RWPE2 (cell line): Measurements from ENCODE around the gene LDLRAD3.
A peak's percentile ranks its signal among the peaks of the same experiment; 100 is the strongest.

Source experiments
- ATAC-seq: fragments of 200-7000 bp; cut with Tn5 transposase; 3 replicates; pipeline ENCODE4 v1.9.1; 2021; ENCODE audit warnings: low read depth
- DNase-seq: peaks from one replicate; pipeline ENCODE4 v3.0.0-alpha.2; 2020; ENCODE audit warnings: low spot score
- H3K27ac ChIP-seq: fragments of 450-650 bp; 2 replicates; pipeline ENCODE4 v1.5.1; 2017; ENCODE audit warnings: mild to moderate bottlenecking; ENCODE audit not compliant: poor library complexity, severe bottlenecking
- H3K27me3 ChIP-seq: fragments of 250-450 bp; sonication (Bioruptor Pico); 2 replicates; pipeline ENCODE4 v1.5.1; 2021; ENCODE audit warnings: mild to moderate bottlenecking, moderate library complexity; ENCODE audit not compliant: insufficient read depth, poor library complexity, severe bottlenecking
- H3K36me3 ChIP-seq: fragments of 250-450 bp; sonication (Bioruptor Pico); 2 replicates; pipeline ENCODE4 v1.5.1; 2020; ENCODE audit warnings: low read depth, mild to moderate bottlenecking, moderate library complexity
- H3K4me1 ChIP-seq: fragments of 250-450 bp; sonication (Bioruptor Pico); 2 replicates; pipeline ENCODE4 v1.5.1; 2021; ENCODE audit warnings: mild to moderate bottlenecking, moderate library complexity; ENCODE audit not compliant: insufficient read depth, poor library complexity, severe bottlenecking
- H3K4me3 ChIP-seq: fragments of 250-450 bp; sonication (Bioruptor Pico); 2 replicates; pipeline ENCODE4 v1.5.1; 2021; ENCODE audit warnings: mild to moderate bottlenecking, moderate library complexity; ENCODE audit not compliant: severe bottlenecking
- H3K9me3 ChIP-seq: fragments of 250-450 bp; sonication (Bioruptor Pico); 2 replicates; pipeline ENCODE4 v1.5.1; 2021; ENCODE audit warnings: mild to moderate bottlenecking, moderate library complexity; ENCODE audit not compliant: severe bottlenecking
- CTCF ChIP-seq: fragments of 450-650 bp; IDR thresholded peaks from one replicate; pipeline ENCODE4 v1.5.1; 2017; ENCODE audit warnings: mild to moderate bottlenecking, moderate library complexity; ENCODE audit not compliant: poor library complexity, severe bottlenecking

Gene LDLRAD3

GRCh38 chr11:36150986-36151385, 207.1 kb downstream of the LDLRAD3 start:
- Histone ChIP-seq H3K4me3 (no peak overlapping the region), H3K4me1 (peaks cover 45% of the 10 kb centered on the region), H3K27me3 (no peaks in the 10 kb centered on the region), H3K27ac (peak overlapping the region; percentile 95), H3K9me3 (no peaks in the 10 kb centered on the region), H3K36me3 (no peaks in the 10 kb centered on the region)
- ATAC-seq, result no peak
- TF ChIP-seq CTCF, result no peak
- DNase-seq, result no peak

- Histone ChIP-seq H3K4me3 (no peak overlapping the region), H3K27ac (no peak overlapping the region), H3K36me3 (no peaks in the 10 kb centered on the region), H3K27me3 (no peaks in the 10 kb centered on the region), H3K9me3 (no peaks in the 10 kb centered on the region), H3K4me1 (peaks cover 47% of the 10 kb centered on the region)
- no peak for DNase-seq
- ATAC-seq, result no peak
- TF ChIP-seq CTCF, result no peak
Measured at GRCh38 chr11:36151933-36152580, 208.2 kb downstream of the LDLRAD3 start.

GRCh38 chr11:36153551-36153950, 209.7 kb downstream of the LDLRAD3 start:
- Histone ChIP-seq H3K4me1 (peaks cover 45% of the 10 kb centered on the region), H3K36me3 (no peaks in the 10 kb centered on the region), H3K27me3 (no peaks in the 10 kb centered on the region), H3K27ac (no peak overlapping the region), H3K4me3 (no peak overlapping the region), H3K9me3 (no peaks in the 10 kb centered on the region)
- DNase-seq, result no peak
- TF ChIP-seq CTCF, result no peak
- no peak for ATAC-seq

- DNase-seq, result no peak
- Histone ChIP-seq H3K27ac (peak overlapping the region; percentile 61), H3K4me1 (peaks cover 32% of the 10 kb centered on the region), H3K36me3 (no peaks in the 10 kb centered on the region), H3K27me3 (no peaks in the 10 kb centered on the region), H3K4me3 (no peak overlapping the region), H3K9me3 (no peaks in the 10 kb centered on the region)
- ATAC-seq, result no peak
- TF ChIP-seq CTCF, result no peak
Measured at GRCh38 chr11:36155124-36155561, 211.3 kb downstream of the LDLRAD3 start.

GRCh38 chr11:36155770-36156160, 211.9 kb downstream of the LDLRAD3 start:
- Histone ChIP-seq H3K27ac (peak overlapping the region; percentile 61), H3K4me1 (peaks cover 26% of the 10 kb centered on the region)

More at GRCh38 chr11:36155770-36156160, 211.9 kb downstream of the LDLRAD3 start:
- DNase-seq (no peak), ATAC-seq (peak; percentile 63)
- Histone ChIP-seq H3K9me3 (no peaks in the 10 kb centered on the region), H3K4me3 (no peak overlapping the region), H3K36me3 (no peaks in the 10 kb centered on the region), H3K27me3 (no peaks in the 10 kb centered on the region)
- peak; percentile 18 for TF ChIP-seq CTCF
